K562 (cell line): ENCODE data around the gene PSORS1C2. TPM values are rescaled to one million over a fixed set of nuclear protein-coding genes. Genes with fewer than 3 reads are reported as not detected.

ENCODE experiments used
- ATAC-seq: fragments of 200-7000 bp; cut with Tn5 transposase; 3 replicates; pipeline ENCODE4 v1.9.1; 2020; ENCODE audit warnings: moderate library complexity
- BruUV-seq: library from RNA; stranded (reverse); fragments of 400-500 nt; replicated peaks from 2 replicates; lab custom pipeline; 2021; lab: Mats Ljungman, UMichigan
- CTCF ChIA-PET: fragments of 300-600 bp; formaldehyde crosslinking; extraction: SDS; loops from one replicate; lab custom pipeline; 2021; ENCODE audit warnings: low intra/inter-chr PET ratio; lab: Yijun Ruan, JAX
- POLR2A ChIA-PET: fragments of 300-600, 350-650 bp; sonication (Branson Sonifier 250); formaldehyde crosslinking; extraction: SDS; loops from one replicate; lab custom pipeline; 2021; ENCODE audit warnings: antibody characterized with exemption, inconsistent platforms; lab: Yijun Ruan, JAX
- DNase-seq, 4 experiments: peaks; one replicate each; pipeline versions ENCODE4 v3.0.0 to v3.0.0-alpha.2; 2011 to 2018; ENCODE audit warnings: low spot score in 3 of 4, mixed read lengths in 3 of 4; ENCODE audit errors: extremely low read depth in 1 of 4
- FAIRE-seq: peaks from 2 replicates; lab custom pipeline; 2011; peaks lifted over from hg19 to GRCh38; lab: Jason Lieb, UNC
- H2AFZ ChIP-seq: 2 replicates; pipeline ENCODE4 v1.6.0; 2011; ENCODE audit warnings: low read depth, low read length, control low read depth, inconsistent platforms
- H3K27ac ChIP-seq: fragments of 200-600 bp; 3 replicates; pipeline ENCODE4 v1.8.0; 2011; ENCODE audit warnings: low read depth, mild to moderate bottlenecking, control low read depth, inconsistent platforms, low read length, moderate library complexity, mixed read lengths; ENCODE audit errors: extremely low read depth
- H3K27me3 ChIP-seq, 2 experiments: fragments of 300-600 bp in 1 of 2; 2 replicates in 1 of 2; 3 replicates in 1 of 2; pipeline versions ENCODE4 v1.6.0 to v1.8.0; 2011; ENCODE audit warnings: inconsistent platforms in 2 of 2, low read length in 2 of 2, mild to moderate bottlenecking in 1 of 2, mixed read lengths in 1 of 2, moderate library complexity in 1 of 2; ENCODE audit not compliant: control insufficient read depth in 2 of 2, insufficient read depth in 2 of 2
- H3K36me3 ChIP-seq: fragments of 300-600 bp; 3 replicates; pipeline ENCODE4 v1.8.0; 2011; ENCODE audit warnings: mild to moderate bottlenecking, low read length, inconsistent platforms; ENCODE audit not compliant: control insufficient read depth, insufficient read depth
- H3K4me1 ChIP-seq, 2 experiments: fragments of 200-600 bp in 1 of 2; replicated peaks in 1 of 2; 2 replicates in 1 of 2; 3 replicates in 1 of 2; pipeline versions ENCODE4 v1.5.1 to v1.8.0; 2011; ENCODE audit warnings: inconsistent platforms in 2 of 2, low read length in 2 of 2, mild to moderate bottlenecking in 1 of 2, mixed read lengths in 1 of 2, moderate library complexity in 1 of 2; ENCODE audit not compliant: control insufficient read depth in 2 of 2, insufficient read depth in 2 of 2
- H3K4me2 ChIP-seq: 2 replicates; pipeline ENCODE4 v1.6.1; 2011; ENCODE audit warnings: low read length, control low read depth, inconsistent platforms, mixed read lengths; ENCODE audit not compliant: insufficient read depth
- H3K4me3 ChIP-seq: fragments of 200-600 bp; sonication (generic), shearing (Covaris generic); 2 replicates; pipeline ENCODE4 v1.5.1; 2016; ENCODE audit warnings: control low read depth, inconsistent platforms
- H3K79me2 ChIP-seq: fragments of 200-600 bp; 3 replicates; pipeline ENCODE4 v1.8.0; 2011; ENCODE audit warnings: low read length, inconsistent platforms; ENCODE audit not compliant: control insufficient read depth, insufficient read depth
- H3K9ac ChIP-seq, 2 experiments: 2 replicates each; pipeline versions ENCODE4 v1.6.0 to v1.6.1; 2011; ENCODE audit warnings: low read depth in 2 of 2, low read length in 2 of 2, control low read depth in 1 of 2, inconsistent platforms in 1 of 2, mild to moderate bottlenecking in 1 of 2, mixed read lengths in 1 of 2; ENCODE audit not compliant: insufficient read depth in 1 of 2
- H3K9me1 ChIP-seq: one replicate; pipeline ENCODE4 v1.6.0; 2011; ENCODE audit warnings: inconsistent platforms, mild to moderate bottlenecking, low read length, moderate library complexity; ENCODE audit not compliant: control insufficient read depth, insufficient read depth
- H3K9me3 ChIP-seq: replicated peaks from 2 replicates; pipeline ENCODE4 v1.5.1; 2011; ENCODE audit warnings: low read depth, low read length, inconsistent platforms; ENCODE audit not compliant: control insufficient read depth, insufficient read depth
- H4K20me1 ChIP-seq: replicated peaks from 2 replicates; pipeline ENCODE4 v1.6.1; 2011; ENCODE audit warnings: low read length, inconsistent platforms, mixed read lengths; ENCODE audit not compliant: control insufficient read depth, insufficient read depth
- ARID3A ChIP-seq: IDR thresholded peaks from 2 replicates; pipeline ENCODE4 v1.6.1; 2012; ENCODE audit warnings: low read depth, low read length, improper control_type of control experiment, borderline replicate concordance
- CBFA2T2 ChIP-seq: fragments of 450-650 bp; conservative IDR thresholded peaks from 2 replicates; pipeline ENCODE4 v1.6.1; 2017; ENCODE audit warnings: mild to moderate bottlenecking
- CREB3L1 ChIP-seq: fragments of 450-650 bp; IDR thresholded peaks from 2 replicates; pipeline ENCODE4 v1.6.1; 2014; ENCODE audit warnings: low read depth, mild to moderate bottlenecking, moderate library complexity, borderline replicate concordance
- IRF2 ChIP-seq: sonication (generic); formaldehyde crosslinking; IDR thresholded peaks from 2 replicates; pipeline ENCODE4 v1.8.1; 2022; ENCODE audit warnings: mild to moderate bottlenecking, missing genetic modification reagents
- KHSRP ChIP-seq: fragments of 450-650 bp; IDR thresholded peaks from 2 replicates; pipeline ENCODE4 v1.6.1; 2017
- ZNF609 ChIP-seq: sonication (generic); formaldehyde crosslinking; IDR thresholded peaks from 2 replicates; pipeline ENCODE4 v1.8.1; 2023; ENCODE audit warnings: missing genetic modification reagents, mild to moderate bottlenecking, borderline replicate concordance
- WGBS: fragments of 100-300 bp; shearing (Covaris generic); methylation state at CpG from one replicate; pipeline ENCODE4 v1.1.6; 2016; ENCODE audit warnings: low coverage, mixed read lengths; ENCODE audit not compliant: insufficient coverage; ENCODE audit errors: missing lambda C conversion rate; 5-methylcytosine and 5-hydroxymethylcytosine counted together
- in situ Hi-C: fragments of 300-500 bp; cut with MboI; formaldehyde crosslinking; loops from 4 replicates; pipeline ENCODE4 v1.15.0; 2018; ENCODE audit warnings: inconsistent platforms, mixed read lengths
- intact Hi-C: fragments of 100-400 bp; cut with micrococcal nuclease; formaldehyde crosslinking; loops from 2 replicates; pipeline ENCODE4 v1.14.2; 2022
- polyA plus RNA-seq, 8 experiments: library from polyadenylated mRNA; depleted of rRNA in 4 of 8; stranded (reverse) in 5 of 8; unstranded in 3 of 8; fragments of >200 nt; fragmentation: Nextera tagmentation in 2 of 8; fragmentation: Illumina TruSeq in 1 of 8; extraction: Ambion mirVana in 2 of 8; extraction: Trizol in 1 of 8; gene quantifications; 2 replicates each; pipeline versions ENCODE4 v1.2.1 to v1.2.3, GENCODE V29; 2011 to 2014; ENCODE audit warnings: inconsistent platforms in 1 of 8, missing spikeins in 1 of 8
- total RNA-seq, 7 experiments: library from RNA; depleted of rRNA in 6 of 7; stranded (reverse); fragments of >200 nt in 6 of 7; fragmentation: Illumina TruSeq in 2 of 7; extraction: Trizol in 2 of 7; gene quantifications; 2 replicates each; pipeline versions ENCODE4 v1.2.1 to v1.2.3, GENCODE V29; 2011 to 2021; ENCODE audit warnings: low replicate concordance in 1 of 7

PSORS1C2 gene
- total and polyA plus RNA-seq, 9 of the 15 experiments (the other 6 are each of a cell fraction or from before 2014, with no cell fraction given), result not detected

GRCh38 chr6:31118178-31118577 is 20.7 kb downstream of the PSORS1C2 start:
- FAIRE-seq, result no peak
- peaks cover 0 to 14% of the 10 kb centered on the region in 2 experiments; a peak in 3 of 5 replicates for H3K4me1 ChIP-seq

More at GRCh38 chr6:31118178-31118577, 20.7 kb downstream of the PSORS1C2 start:
- no peak overlapping the region for H3K27ac ChIP-seq
- no peak overlapping the region for H3K4me3 ChIP-seq
- ATAC-seq (no peak), DNase-seq (no peak)
- no TSS peak for BruUV-seq
- H4K20me1 ChIP-seq, result peaks cover 3% of the 10 kb centered on the region; the same call in 1 of the 2 replicates
- no peaks in the 10 kb centered on the region for H3K36me3 ChIP-seq
- no peak overlapping the region for H2AFZ ChIP-seq
- ChIA-PET CTCF (no interaction called here), POLR2A (interaction anchor here (0.6 kb wide), 1 partner anchor 11 kb away, joined by 3 read pairs; no protein-coding TSS in a partner anchor)
- no peaks in the 10 kb centered on the region for H3K9me3 ChIP-seq
- no peak overlapping the region for H3K4me2 ChIP-seq
- H3K9ac ChIP-seq, result no peak overlapping the region
- no peaks in the 10 kb centered on the region for H3K79me2 ChIP-seq
- H3K9me1 ChIP-seq, result no peaks in the 10 kb centered on the region
- intact Hi-C loops, result no loop called here
- 0% methylated on average over 7 of the region's 7 CpGs for WGBS
- TF ChIP-seq ARID3A (no peak), IRF2 (CRISPR knock-in tag) (no peak), CREB3L1 (no peak), CBFA2T2 (no peak), ZNF609 (CRISPR knock-in tag) (no peak), KHSRP (no peak)
- in situ Hi-C loops, result no loop called here
- H3K27me3 ChIP-seq, result peaks cover 52 to 83% of the 10 kb centered on the region in 2 experiments
